HG03097 (cell line): ENCODE results near the gene ZNF407.

Source experiments
- ATAC-seq: cut with Tn5 transposase; IDR thresholded peaks from one replicate; pipeline ENCODE4 v1.9.1; 2021; ENCODE audit not compliant: unreplicated experiment, low FRiP score

Gene ZNF407

DNA sequence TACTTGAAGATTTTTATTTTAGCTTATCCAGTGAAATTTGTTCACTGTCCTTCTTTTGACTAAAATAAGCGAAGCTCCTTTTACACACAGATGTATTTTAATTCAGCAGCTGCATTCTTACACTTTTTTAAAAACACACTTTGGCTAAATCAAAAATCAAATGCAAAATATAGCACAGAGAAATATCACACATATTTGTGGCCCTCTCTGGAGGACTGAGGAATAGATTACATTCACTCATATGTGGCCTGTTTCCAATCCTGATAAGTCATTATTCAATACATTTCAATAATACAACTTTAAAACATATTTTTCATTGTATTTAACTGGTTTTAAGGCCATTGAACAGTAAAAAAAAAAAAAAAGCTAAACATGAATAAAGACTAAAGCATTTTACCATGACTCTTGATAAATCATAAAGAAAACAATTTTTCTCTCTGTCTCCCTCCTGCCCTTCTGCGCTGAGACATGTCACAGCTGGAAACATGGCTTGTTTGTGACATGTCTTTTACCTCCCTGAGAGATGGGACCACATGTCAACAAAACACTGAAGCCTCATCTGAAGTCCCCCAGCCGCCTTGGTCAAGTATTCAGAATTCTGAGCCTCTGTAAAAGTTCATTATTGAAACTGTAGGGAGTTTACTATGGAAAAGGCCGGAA, 221.0 kb downstream of the ZNF407 start:
- ATAC-seq = no peak

DNA sequence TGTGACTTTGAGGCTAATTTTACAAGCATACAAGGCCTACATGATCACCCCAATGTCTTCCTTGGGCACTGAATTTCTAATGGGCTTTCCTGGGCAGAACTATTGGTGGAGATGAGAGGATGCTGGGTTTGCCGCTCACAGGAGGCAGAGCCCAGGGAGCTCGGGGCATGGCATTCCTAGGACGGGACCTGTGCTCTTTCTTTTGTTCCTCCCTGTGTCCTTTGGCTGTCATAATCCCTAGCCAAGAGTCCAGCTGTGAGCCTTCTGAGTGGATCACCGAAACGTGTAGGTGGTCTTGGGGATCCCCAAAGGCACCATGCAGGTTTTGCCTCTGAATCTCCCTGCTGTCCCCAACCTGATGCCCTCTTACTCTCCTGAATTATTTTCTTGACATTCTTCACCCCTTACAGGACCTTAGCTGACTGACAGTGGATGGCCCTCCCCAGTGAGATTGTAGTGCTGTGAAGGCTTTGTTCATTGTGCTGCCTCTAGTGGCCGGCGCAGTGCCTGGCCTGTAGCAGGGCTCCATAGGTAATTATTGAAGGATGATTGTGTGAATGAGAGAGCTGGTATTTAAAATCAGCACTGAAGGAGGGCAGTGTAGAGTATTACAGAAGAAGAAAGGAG, 221.9 kb downstream of the ZNF407 start:
- ATAC-seq = no peak

DNA sequence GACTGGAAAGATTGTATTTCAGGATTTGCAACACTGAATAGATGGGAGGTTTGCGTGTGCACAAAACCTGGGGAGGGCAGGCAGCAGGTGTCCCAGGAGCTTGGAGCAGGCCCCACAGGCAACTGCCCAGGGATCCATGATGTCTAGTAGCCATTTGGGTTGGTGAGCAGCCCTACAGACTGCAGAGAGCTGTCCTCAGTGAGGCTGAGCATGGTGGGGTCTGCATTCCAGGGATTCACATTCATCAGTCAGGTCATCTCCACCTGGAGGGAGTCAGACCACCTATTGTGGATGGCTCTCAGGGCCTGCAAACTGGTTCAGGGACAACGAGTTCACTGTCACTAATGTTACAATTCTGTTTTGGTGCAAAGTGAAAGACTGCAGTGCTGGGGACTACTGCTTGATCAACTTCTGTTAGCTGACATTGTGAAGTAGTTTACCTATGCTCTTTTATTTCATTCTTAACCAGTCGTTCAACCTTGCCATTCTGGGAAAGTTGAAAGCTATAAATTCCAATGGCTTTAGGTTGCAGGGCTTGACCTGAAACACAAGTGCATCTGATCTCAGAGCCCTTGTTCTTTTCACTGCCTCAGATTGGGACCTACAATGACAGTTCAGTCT, 222.6 kb downstream of the ZNF407 start:
- no peak for ATAC-seq

DNA sequence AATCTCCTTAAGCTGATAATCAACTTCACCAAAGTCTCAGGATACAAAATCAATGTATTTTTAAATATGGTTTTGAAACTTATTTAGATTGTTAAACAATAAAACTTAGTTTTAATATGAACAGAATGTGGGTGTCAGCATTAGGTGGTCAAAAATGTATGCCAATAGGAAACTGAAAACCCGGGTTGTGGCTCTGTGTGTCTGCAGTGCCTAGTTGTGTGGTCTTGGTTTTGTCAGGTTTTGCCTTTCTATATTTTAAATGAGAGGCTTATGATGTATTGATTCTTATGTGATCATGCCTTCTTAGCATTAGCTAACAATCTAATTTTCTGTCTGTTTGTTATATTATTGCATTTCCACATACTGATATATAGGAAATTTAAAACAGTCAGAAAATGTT, 227.8 kb downstream of the ZNF407 start:
- no peak for ATAC-seq

DNA sequence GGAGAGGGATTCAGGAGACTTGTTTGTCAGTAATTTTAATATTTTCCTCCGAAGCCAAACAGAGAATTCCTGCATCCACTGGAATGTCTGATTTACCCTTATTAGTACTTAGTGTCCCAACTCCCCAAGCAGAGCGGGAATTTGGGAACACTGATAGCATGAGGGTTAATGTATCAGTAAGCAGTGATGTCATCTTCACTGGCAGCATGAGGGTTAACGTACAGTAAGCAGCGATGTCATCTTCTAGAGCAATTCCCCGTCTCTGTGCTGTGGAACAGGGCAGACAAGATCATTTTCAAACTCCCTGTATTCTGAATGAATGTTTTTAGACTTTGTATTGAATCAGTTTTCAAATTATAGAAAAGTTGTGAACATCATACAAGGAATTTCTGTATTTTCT, 228.9 kb downstream of the ZNF407 start:
- ATAC-seq = no peak

DNA sequence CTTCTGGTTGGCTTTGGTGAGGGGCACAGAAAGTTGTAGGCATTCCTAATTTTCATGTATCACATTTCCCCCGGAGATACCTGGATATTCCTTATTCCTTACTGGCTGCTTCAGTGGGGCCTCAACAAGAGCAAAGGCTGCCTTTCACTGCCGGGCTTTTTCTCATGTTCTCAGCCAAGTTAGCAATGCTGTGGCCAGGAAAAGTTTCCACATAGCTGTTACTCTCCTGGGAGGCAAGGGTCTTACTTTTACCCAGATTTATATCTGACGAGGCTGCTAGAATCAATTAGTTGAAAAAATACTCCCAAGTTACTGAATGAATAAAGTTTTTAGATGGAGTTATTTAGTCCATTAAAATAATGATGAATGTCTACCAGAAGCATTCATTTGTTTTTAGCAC, 230.5 kb downstream of the ZNF407 start:
- ATAC-seq = no peak

DNA sequence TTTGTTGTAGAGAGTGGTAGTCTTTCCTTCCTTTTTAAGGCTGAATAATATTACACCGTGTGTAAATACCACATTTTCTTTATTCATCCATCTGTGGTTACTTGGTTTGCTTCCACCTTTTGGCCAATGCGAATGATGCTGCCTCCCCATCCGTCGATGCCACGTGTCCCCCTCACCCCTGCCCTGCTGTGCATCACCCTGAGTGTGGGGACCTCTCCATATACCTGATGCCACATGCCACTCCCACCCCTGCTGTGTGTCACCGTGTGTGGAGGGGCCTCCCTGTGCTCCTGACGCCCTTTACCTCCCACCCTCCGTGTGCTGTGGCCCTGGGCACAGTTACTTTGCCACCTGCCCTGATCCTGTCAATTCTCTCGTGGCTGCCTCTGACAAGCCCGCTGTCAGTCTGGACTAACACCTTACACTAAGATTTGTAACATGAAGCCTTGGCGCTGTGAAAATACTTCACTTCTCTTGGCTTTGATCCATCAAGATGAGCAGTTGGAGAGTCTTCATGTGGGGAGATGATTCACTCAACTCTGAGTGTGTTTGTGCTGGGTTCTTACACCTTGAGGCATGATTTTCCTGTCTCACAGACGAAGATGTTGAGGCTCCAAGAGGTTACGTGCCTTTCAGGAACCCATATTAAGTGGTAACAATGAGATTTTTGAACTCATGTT, 234.0 kb downstream of the ZNF407 start:
- no peak for ATAC-seq

DNA sequence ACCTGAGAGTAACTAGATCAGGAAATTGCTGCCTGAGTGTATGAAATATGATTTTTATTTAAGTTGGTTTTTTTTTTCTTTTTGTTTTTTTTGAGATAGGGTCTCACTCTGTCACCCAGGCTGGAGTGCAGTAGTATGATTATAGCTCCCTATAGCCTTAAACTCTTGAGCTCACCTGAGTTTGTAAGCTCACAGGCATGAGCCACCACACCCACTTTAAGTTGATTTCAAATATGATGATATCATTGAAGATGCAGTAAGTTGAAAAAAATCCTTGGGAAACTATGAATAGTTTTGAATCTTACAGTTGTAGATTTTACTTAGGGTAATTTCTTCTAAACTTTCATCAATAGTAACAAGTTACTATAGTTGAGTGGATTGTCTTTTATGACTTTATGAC, 234.7 kb downstream of the ZNF407 start:
- ATAC-seq = no peak

DNA sequence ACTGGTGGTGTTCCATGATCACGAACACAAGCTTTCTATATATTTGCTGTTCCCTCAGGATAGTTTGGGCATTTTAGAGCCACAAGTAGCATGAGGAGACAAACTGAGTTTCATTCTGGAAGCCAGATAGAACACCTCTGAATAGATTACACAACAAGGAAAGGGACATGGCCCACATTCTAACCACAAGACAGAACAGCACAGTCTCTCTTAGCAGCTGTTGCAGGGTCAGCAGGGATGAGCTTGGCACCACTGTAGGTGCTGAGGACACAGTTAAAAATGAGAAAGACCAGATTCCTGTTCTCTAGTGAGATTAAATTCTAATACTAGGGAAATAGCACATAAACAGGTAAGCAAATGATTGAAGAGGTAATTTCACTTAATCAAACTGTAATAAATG, 235.3 kb downstream of the ZNF407 start:
- no peak for ATAC-seq

DNA sequence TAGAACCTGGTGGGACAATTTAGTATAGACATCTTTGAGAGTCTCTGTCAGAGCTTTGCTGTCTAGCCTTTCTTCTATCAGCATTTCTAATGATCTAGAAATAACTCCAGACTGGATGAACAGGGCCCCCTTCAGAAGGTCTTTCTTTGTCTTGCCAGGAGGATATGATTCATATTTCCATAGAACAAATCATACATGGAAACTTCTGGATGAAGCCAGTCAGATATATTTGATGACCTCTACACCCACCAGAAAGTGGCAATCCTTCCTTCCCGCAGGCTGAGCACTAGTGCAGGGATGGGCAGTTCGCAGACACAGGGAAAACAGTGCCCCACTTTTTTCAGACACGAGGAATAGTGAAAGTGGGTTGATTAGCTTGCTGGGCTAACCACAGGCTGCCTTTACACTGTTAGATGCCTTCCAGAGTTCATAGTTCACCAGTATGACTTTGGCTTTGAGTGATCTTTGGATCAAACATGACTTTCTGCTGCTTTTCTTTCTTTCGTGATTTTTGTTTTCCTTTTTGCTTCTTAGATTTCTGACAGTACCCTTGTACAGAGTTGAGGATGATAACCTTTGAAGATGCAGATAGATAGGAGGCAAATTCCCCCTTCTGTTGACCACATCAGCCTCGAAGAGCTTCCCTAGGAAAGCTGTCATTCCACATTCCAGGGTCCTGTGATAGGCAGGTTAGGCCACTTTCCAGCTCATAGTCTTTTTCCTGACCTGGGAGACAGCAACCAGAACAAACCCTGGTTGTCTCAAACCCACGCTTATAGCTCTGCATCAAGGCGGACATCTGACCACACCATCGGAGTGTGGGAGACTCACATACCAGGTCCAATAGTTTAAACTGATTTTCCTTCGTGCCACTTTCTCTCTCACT, 237.0 kb downstream of the ZNF407 start:
- no peak for ATAC-seq

DNA sequence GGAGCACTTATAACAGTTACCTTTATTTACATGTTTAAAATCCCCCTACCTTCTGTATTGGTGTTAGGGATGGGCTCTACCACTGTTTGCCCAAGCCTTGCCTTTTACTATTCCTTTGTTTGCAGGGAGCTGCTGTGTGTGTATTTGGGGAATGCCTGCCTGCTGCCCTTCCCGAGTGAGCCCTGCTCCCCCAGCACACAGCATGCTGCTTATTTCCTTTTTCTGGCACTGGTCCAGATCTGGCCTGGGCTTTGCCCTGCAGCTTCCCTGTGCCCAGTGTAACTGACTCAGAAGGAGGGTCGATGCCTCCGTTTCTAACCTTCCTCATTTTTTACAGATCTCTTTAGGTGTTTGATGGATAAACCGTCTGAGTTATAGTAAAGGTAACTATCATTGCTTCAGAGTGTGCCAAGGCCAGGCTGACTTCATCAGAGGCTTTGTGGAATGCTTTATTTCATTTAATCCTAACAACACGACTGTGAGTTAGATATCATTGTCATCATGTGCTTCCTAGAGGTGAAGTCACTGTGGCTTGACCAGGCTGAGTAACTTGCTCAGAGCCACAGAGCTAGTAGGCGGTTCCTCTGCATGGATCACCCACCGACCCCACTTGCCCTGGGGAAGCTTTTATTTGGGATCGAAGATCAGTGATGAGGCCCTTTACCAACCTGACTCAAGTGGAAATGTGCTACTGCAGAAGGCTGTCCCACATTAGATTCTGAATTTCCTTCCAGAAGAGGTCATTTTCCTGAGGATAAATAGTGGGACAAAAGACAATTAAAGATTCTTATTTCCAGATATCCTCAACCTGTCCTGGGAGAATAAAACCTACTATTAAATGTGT, 238.8 kb downstream of the ZNF407 start:
- no peak for ATAC-seq

DNA sequence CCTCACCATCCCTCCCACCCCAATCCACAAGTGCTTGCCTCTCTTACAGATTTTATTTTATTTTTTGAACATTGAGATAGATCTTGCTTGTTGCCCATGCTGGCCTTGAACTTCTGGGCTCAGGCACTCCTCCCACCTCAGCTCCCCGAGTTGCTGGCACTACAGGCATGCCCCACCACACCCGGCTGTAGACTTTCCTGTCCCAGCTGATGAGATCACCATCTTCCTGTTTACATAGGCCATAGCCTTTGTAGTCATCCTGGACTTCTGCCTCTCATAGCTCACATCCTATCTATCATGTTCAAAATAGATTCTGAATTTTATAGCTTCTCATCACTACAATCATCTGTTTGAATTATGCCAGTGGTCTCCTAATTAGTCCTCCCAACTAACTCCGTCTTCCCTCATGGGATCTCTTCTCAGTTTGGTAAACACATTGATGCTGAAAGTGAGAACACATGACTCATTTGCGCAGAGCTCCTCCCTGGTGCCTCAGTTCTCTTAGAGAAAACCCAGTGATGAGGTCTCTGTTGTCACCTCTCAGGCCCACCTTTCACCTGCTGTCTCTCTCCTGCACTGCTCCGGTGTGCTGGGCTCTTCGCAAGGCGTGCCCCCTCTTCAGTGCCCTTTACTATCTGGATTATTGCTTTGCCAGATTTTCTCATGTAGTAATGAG, 243.0 kb downstream of the ZNF407 start:
- ATAC-seq = no peak

DNA sequence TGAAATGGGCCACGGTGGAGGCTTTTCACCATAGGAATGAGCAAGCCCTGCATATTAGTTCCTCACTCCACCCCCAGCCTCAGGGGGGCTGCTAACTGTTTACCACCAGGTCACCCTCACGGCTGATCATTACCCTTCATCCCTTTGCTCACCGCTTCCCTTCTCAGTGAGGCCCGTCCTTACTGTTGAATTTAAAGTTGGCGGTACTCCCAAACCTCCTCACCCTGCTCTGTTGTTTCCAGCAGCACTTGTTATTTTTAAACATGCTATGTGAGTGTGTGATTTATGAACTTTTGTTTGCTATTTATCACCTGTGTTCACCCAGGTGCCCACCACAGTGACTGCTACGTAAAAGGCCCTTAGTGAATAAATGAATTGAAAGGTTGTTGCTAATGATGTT, 243.6 kb downstream of the ZNF407 start:
- no peak for ATAC-seq

DNA sequence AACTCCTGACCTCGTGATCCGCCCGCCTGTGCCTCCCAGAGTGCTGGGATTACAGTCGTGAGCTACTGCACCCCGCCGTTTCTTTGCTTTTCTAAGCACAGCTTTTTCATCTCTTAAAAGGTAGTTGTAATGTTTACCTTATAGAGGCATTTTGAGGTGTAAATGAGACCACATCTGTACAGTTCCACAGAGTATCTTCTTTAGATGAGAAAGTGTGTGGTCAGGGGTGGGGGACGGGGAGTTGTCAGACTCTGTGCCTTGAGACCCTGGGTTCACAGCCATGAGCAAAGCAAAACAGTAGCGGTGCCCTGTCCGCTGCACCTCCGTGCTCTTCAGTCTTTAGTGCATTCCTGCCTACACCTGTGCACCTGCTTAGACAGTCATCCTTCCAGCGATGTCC, 251.6 kb downstream of the ZNF407 start:
- ATAC-seq = no peak

DNA sequence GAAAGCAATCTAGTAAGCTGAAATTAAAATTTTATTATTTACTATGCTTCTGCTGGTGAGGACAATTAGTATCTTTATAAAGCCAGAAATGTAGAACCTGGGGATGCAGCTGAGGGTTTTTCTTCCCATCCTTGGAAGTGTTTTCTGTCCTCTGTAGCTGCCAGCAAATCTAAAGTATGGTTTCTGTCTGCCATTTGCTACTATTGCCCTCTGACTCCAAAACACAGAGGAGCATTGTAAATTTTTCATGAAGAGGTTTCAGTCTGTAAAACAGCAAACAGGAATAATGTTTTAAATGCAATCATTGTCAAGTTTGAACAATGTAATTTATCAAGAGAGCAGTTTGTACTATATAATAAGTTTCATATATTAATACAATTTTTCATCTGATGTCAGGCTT, 258.8 kb downstream of the ZNF407 start:
- ATAC-seq = no peak

DNA sequence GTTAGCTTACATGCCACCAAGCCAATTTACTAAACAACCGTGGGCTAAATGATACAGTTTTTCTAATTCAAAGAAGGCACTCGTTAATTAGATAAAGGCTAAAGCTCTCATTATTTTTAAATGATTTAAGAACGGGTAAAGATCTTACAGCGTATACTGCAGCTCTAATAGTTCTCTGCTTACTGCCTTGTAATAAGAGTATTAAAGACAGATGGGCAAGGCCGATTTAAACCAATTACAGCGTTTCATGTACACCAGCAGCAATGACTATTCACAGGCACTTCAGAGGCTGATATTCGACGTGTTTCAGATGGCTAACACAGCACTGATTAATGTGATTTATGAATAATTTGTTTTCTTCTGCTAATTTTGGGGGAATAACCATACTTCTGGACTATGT, 259.3 kb downstream of the ZNF407 start:
- no peak for ATAC-seq

DNA sequence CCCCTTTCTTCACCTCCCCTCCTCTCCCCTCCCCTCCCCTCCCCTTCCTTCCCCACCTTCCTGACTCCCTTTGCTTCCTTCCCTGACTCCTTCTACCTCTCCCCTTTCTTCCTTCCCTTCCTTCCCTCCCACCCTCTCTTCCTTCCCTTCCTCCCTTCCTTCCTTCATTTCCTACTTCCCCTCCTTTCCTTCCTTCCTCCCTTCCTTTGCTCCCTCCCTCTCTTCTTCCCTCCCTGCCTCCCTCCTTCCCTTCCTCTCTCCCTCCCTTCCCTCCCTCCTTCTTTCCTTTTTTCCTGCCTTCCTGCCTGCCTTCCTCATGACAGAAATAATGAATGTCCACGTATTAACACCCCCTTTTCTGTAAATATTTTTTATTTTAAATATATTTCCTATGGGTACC, 260.2 kb downstream of the ZNF407 start:
- no peak for ATAC-seq

DNA sequence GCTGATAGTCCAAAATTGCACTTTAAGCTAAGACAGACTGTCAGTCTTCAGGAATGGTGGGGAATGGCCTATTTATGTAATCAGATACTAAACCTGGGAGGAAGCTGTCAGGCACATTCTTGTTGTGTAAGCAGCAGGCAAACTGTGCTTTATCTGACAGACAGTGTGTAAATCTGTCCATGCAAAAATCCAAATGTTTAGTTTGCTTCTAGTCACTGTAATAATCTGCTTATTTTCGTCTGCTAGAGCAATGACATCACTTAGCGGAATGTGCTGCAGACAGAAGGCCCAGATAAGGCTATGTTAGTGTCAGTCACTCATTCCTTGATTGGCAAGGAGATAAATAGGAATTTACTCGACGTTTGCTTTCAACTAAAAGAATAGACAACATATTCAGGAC, 263.5 kb downstream of the ZNF407 start:
- no peak for ATAC-seq

DNA sequence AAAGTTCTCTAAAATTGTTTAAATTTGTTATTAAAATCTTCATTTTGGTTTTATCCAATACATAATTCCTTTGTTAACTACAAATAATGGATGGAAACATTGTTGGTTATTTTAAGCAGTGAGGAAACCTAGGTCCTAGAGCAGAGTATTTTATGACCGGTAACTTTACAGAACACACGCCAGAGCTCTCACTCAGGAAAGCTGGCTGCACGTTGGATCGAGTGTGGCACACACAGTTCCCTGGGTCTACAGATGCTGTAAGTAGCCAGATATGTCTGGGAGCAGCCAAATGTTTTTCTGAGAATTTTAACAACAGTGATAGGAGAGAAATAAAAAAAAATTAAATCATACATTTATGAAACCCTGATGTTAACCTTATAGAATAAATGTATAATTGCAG, 264.4 kb downstream of the ZNF407 start:
- ATAC-seq = no peak
